ENCODE data around the gene FAXC.
A peak's percentile ranks its signal among the peaks of the same experiment; 100 is the strongest.

The FAXC gene

GRCh38 chr6:99349171-99350141 lies at the start of gene FAXC:
FAXC (minus strand) TSS chr6:99349674; CDS start chr6:99349372, 302 bp downstream.
- no peak for DNase-seq

GRCh38 chr6:99397287-99397686 lies 47.8 kb upstream of the FAXC start:
- no peak for DNase-seq

GRCh38 chr6:99393698-99394531 lies 44.4 kb upstream of the FAXC start, which contains the start of gene COQ3:
COQ3 (minus strand) TSS chr6:99394195; CDS start chr6:99394179, 16 bp downstream.
- peak; percentile 68 for DNase-seq

GRCh38 chr6:99393366-99393697 lies 43.9 kb upstream of the FAXC start:
- no peak for DNase-seq

- no peak for DNase-seq
Measured at GRCh38 chr6:99390896-99391295, 41.4 kb upstream of the FAXC start.

- no peak for DNase-seq
Measured at GRCh38 chr6:99384507-99384906, 35.0 kb upstream of the FAXC start.

GRCh38 chr6:99378636-99379035 lies 29.2 kb upstream of the FAXC start:
- DNase-seq: no peak

GRCh38 chr6:99369533-99369932 lies 20.1 kb upstream of the FAXC start:
- no peak for DNase-seq

- no peak for DNase-seq
Measured at GRCh38 chr6:99366852-99367251, 17.4 kb upstream of the FAXC start.

- DNase-seq: no peak
Measured at GRCh38 chr6:99364026-99364425, 14.6 kb upstream of the FAXC start.

GRCh38 chr6:99362678-99363268 lies 13.3 kb upstream of the FAXC start:
- DNase-seq: no peak

- no peak for DNase-seq
Measured at GRCh38 chr6:99359800-99360199, 10.3 kb upstream of the FAXC start.

GRCh38 chr6:99356641-99357040 lies 7.2 kb upstream of the FAXC start:
- DNase-seq: no peak

- DNase-seq: no peak
Measured at GRCh38 chr6:99354983-99355382, 5.5 kb upstream of the FAXC start.

- DNase-seq: no peak
Measured at GRCh38 chr6:99353126-99353525, 3.7 kb upstream of the FAXC start.

GRCh38 chr6:99350573-99350972 lies 1.1 kb upstream of the FAXC start:
- DNase-seq: no peak

- no peak for DNase-seq
Measured at GRCh38 chr6:99348288-99349170, 945 bp downstream of the FAXC start.

GRCh38 chr6:99347804-99348203 lies 1.7 kb downstream of the FAXC start:
- no peak for DNase-seq

GRCh38 chr6:99346595-99346994 lies 2.9 kb downstream of the FAXC start:
- DNase-seq: no peak

GRCh38 chr6:99345164-99345563 lies 4.3 kb downstream of the FAXC start:
- no peak for DNase-seq

- DNase-seq: no peak
Measured at GRCh38 chr6:99344289-99344688, 5.2 kb downstream of the FAXC start.

GRCh38 chr6:99341862-99342455 lies 7.5 kb downstream of the FAXC start:
- no peak for DNase-seq
